ENCODE data around the gene CAPN9. TPM values are rescaled to one million over a fixed set of nuclear protein-coding genes. Genes with fewer than 3 reads are reported as not detected.

CAPN9 gene
- total RNA-seq, 4 donors from 2014 or later = not detected

DNA sequence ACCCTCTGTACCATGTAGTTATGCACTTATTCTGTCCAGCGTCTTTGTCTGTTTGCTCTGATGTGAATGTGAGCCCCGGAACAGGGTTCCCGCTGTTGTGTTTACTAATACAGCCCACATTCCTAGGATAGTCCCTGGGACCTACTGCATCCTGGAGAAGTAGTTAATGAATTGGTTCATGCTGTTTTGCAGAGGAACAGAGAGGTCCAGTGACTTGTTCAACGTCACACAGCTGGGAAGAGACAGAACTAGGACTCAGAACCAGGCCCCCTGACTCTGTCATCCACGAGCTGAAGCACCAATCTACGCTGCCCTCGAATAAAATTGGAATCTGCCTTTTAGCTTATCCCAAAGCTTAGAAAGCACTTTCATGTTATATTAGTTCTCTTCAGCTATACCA lies 34.0 kb upstream of the CAPN9 start:
- TF ChIP-seq, protein P1, sequence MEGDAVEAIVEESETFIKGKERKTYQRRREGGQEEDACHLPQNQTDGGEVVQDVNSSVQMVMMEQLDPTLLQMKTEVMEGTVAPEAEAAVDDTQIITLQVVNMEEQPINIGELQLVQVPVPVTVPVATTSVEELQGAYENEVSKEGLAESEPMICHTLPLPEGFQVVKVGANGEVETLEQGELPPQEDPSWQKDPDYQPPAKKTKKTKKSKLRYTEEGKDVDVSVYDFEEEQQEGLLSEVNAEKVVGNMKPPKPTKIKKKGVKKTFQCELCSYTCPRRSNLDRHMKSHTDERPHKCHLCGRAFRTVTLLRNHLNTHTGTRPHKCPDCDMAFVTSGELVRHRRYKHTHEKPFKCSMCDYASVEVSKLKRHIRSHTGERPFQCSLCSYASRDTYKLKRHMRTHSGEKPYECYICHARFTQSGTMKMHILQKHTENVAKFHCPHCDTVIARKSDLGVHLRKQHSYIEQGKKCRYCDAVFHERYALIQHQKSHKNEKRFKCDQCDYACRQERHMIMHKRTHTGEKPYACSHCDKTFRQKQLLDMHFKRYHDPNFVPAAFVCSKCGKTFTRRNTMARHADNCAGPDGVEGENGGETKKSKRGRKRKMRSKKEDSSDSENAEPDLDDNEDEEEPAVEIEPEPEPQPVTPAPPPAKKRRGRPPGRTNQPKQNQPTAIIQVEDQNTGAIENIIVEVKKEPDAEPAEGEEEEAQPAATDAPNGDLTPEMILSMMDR (IDR thresholded peaks at IDR 0.05; ENCODE audit: low read depth) = no peak

DNA sequence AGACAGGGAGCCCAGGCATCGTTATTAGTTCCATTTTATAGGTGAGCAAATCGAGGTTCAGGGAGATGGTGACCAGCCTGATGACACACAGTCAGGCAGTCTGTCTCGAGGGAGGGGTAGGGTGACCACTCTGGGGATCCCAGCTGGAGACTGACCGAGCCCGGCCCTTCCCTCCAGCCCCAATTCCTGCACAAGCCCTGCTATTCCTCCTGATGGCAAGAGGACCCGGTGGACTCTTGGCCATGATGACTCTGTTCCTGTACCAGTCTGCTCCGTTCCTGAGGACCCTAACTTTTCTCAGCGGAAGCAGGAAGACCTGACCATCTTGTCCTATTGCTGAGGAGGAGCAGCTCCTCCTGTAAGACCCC lies 33.7 kb upstream of the CAPN9 start:
- TF ChIP-seq, protein P1 (IDR thresholded peaks at IDR 0.05; ENCODE audit: low read depth) = no peak

DNA sequence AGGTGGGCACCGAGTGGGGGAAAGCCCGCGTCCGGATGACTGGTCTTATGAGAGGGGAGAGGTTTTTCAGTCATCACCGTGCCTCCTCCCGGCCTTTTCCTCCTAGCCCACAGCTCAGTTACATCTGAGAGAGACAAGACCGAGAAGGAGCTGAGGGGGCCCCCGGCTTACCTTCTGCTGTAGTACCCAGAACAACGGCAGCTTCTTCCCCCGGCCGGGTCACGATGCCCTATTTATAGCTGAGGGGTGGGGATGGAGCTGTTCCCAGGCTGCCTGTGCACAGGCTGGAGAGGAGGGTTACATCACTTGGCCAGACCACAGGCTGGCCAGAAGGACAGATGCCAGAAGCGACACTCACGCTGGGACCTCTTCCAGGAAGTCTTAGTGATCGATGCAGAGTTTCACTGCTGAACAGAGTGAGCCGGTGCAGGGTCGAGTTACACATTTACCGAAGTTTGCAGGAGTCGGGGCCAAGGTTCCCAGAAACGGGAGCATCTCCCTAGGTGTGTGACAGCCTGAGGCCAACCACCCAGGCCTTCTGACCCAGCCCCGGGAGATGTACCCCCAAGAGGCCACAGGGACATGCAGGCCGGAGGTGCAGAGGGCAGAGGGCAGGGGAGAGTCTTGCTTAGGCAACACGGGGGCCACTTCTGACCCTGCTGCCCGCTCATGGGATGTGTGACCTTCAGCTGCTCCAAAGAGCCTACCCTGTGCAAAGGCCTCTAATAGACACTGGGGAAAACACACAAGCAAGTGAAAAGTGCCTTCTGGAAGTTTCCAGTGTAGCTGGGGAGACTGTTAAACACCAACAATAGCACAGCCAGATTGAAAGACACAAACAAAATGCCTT lies 33.0 kb upstream of the CAPN9 start, which contains the start of gene AGT:
Gene AGT (minus strand): TSS at position 208 of the 850 bp plus-strand sequence. CDS start 3,299 bp downstream, outside the sequence.
- TF ChIP-seq, protein P1 (IDR thresholded peaks at IDR 0.05; ENCODE audit: low read depth) = no peak

DNA sequence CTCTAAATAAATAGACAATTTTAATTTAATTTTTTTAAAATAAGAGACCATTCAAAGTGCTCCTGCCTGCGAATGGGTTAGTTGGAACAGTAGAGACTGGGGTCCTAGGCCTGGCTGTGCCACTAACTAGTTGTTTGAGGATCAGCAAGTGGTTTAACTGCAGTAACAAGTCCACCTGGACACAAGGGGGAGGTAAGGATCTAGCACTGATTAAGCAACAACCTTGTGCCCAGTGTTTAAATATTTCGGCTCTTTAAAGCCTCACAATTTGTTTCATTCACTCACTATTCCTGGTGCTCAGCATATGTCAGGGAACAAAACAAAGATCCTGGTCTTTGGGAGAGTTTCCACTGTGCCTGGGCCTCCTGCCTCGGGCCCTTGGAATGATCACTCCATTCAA lies 31.7 kb upstream of the CAPN9 start:
- TF ChIP-seq, protein P1 (IDR thresholded peaks at IDR 0.05; ENCODE audit: low read depth) = no peak

DNA sequence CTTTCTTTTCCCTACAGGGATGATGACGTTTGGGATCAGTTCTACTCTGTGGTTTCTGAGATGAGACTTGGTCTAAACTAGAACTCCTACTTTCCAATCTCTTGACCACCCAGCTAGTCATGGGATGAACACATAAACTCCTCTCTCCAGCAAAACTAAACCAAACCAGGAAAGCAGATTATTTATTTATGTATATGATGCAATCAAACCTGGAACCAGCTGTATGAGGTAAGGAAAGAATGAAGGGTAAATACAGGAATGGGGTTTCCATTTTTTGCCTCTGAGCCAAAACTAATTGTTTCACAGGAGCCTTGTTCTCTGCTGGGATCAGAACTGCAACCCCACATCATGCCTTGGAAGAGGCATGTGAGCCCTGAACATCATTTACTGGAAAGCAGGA lies 29.9 kb upstream of the CAPN9 start:
- TF ChIP-seq, protein P1 (IDR thresholded peaks at IDR 0.05; ENCODE audit: low read depth) = no peak

DNA sequence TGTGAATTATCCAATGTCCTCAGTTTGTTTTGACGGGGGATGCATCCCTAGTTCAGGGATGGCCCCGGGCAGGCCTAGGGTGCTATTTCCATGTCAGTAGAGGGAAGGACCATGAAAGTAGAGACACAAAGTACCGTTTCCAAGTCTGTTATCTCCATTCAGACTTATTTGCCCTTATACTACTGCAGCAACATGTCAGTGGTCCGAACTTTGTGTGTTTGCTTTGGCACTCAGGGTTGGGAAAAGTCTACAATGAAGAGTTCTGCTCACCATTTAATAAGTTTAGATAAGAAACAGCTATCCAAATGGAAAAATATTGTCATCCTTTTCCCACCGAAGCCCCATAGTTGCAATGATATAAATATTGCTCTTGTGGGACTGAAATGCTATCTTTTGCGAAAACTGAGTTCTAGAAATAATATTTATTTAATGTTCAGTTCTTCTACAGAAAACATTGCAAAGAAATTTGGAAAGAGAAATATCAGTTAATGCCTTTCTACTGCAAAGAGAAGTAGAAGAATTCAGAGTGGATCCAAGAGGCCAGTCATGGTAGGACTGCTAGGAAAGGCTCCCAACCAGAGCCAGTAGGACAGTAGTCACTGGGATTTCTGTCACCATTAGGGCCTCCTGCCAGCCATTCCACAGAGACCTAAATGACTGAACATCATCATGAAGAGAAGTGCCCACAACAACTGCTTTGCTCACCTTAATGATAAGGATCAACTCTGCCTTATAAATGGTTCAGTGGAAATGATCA lies 21.8 kb upstream of the CAPN9 start:
- TF ChIP-seq, protein P1 (IDR thresholded peaks at IDR 0.05; ENCODE audit: low read depth) = no peak

DNA sequence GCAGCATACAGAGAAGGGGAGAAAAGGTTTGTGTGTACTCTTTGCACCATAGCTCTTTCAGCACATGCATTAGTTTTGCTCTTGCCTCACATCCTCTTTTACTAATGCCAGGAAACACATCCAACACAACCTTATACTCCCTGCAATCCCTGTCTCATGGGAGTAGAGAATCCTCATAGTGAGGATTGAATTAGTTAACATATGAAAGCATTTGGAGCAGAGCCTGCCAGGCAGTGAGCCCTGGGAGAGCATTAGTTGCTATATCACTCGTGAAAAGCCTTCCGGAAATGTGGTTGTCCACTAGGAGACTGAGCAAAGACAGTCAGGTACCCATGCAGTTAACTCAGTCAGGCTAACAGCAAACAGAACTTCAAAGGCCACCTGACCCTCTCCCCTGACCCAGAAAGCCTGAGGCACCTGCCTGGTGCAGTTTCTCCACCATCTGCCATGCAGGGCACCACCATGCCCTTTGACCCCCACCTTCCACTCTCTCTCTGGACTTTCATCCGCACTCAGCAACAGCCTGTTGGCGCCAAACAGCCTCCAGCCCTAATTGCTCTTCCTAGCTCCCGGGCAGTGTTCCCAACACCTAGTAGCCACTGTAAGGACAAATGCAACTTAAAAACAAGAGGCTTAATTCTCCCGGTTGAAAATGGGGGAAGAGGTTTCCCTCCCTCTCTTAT lies 18.3 kb upstream of the CAPN9 start:
- TF ChIP-seq, protein P1 (IDR thresholded peaks at IDR 0.05; ENCODE audit: low read depth) = no peak

Measured in subcutaneous adipose tissue (tissue), 4 donors.